DOHH2 (cell line): ENCODE results near the gene CLEC12A.
"Not testable (repeated sequence)": the region's sequence is repeated elsewhere in the genome, so short reads cannot be mapped to it uniquely, and the experiment has no call there.

Experiments used
- H3F3A ChIP-seq: fragments of 200-600 bp; sonication (generic), shearing (Covaris generic); 2 replicates; pipeline ENCODE4 v1.6.0; 2016; ENCODE audit warnings: antibody characterized with exemption, mild to moderate bottlenecking; ENCODE audit not compliant: control insufficient read depth, insufficient read depth
- H3K27ac ChIP-seq: fragments of 200-600 bp; sonication (generic); 2 replicates; pipeline ENCODE4 v1.5.1; 2014; ENCODE audit warnings: low read depth, mild to moderate bottlenecking, low read length, moderate library complexity
- H3K27me3 ChIP-seq: fragments of 200-600 bp; sonication (generic); 2 replicates; pipeline ENCODE4 v1.6.1; 2014; ENCODE audit warnings: mild to moderate bottlenecking, low read length, mixed read lengths; ENCODE audit not compliant: control insufficient read depth
- H3K36me3 ChIP-seq: fragments of 200-600 bp; sonication (generic); 2 replicates; pipeline ENCODE4 v1.6.1; 2014; ENCODE audit warnings: mild to moderate bottlenecking, low read length, moderate library complexity, mixed read lengths; ENCODE audit not compliant: control insufficient read depth
- H3K4me1 ChIP-seq: fragments of 200-600 bp; sonication (generic); 2 replicates; pipeline ENCODE4 v1.6.1; 2014; ENCODE audit warnings: mild to moderate bottlenecking, low read length, mixed read lengths; ENCODE audit not compliant: control insufficient read depth
- H3K4me2 ChIP-seq: fragments of 200-600 bp; sonication (generic); 2 replicates; pipeline ENCODE4 v1.6.0; 2014; ENCODE audit warnings: mild to moderate bottlenecking, low read length, moderate library complexity
- H3K4me3 ChIP-seq: fragments of 200-600 bp; sonication (generic); 2 replicates; pipeline ENCODE4 v1.5.1; 2014; ENCODE audit warnings: mild to moderate bottlenecking, low read length, mixed read lengths
- H3K79me2 ChIP-seq: fragments of 200-600 bp; sonication (generic); 2 replicates; pipeline ENCODE4 v1.6.1; 2014; ENCODE audit warnings: mild to moderate bottlenecking, low read length, mixed read lengths; ENCODE audit not compliant: control insufficient read depth
- H3K9me2 ChIP-seq: fragments of 200-600 bp; sonication (generic); replicated peaks from 2 replicates; pipeline ENCODE4 v1.6.1; 2014; ENCODE audit warnings: mild to moderate bottlenecking, low read length, mixed read lengths; ENCODE audit not compliant: control insufficient read depth
- H3K9me3 ChIP-seq: fragments of 200-600 bp; sonication (generic); 2 replicates; pipeline ENCODE4 v1.6.1; 2014; ENCODE audit warnings: antibody characterized with exemption, low read length, mixed read lengths; ENCODE audit not compliant: control insufficient read depth, insufficient read depth
- H4K20me1 ChIP-seq: fragments of 200-600 bp; sonication (generic); 2 replicates; pipeline ENCODE4 v1.6.0; 2014; ENCODE audit warnings: low read depth, mild to moderate bottlenecking, antibody characterized with exemption, low read length, moderate library complexity; ENCODE audit not compliant: control insufficient read depth, insufficient read depth
- CTCF ChIP-seq: fragments of 200-600 bp; sonication (generic); IDR thresholded peaks from one replicate; pipeline ENCODE4 v1.5.1; 2014; ENCODE audit warnings: antibody characterized with exemption, mild to moderate bottlenecking, low read depth, low read length; ENCODE audit not compliant: poor library complexity, severe bottlenecking
- EZH2phosphoT487 ChIP-seq: fragments of 200-600 bp; sonication (generic); IDR thresholded peaks from 2 replicates; pipeline ENCODE4 v1.6.1; 2017; ENCODE audit warnings: borderline replicate concordance, mild to moderate bottlenecking, antibody characterized with exemption, low read length, moderate library complexity, mixed read lengths

The CLEC12A gene

GRCh38 chr12:9969673-9970072 is 1.5 kb upstream of the CLEC12A start:
- Histone ChIP-seq H3F3A (no peaks in the 10 kb centered on the region), H3K4me2 (no peak overlapping the region), H3K27me3 (peaks cover 17% of the 10 kb centered on the region), H3K4me3 (no peak overlapping the region), H3K36me3 (no peaks in the 10 kb centered on the region), H3K79me2 (no peaks in the 10 kb centered on the region), H4K20me1 (no peaks in the 10 kb centered on the region), H3K9me2 (no peaks in the 10 kb centered on the region), H3K9me3 (no peaks in the 10 kb centered on the region), H3K4me1 (no peaks in the 10 kb centered on the region), H3K27ac (no peak overlapping the region)
- TF ChIP-seq CTCF (no peak), EZH2phosphoT487 (no peak)

GRCh38 chr12:9973949-9974348 is 2.7 kb downstream of the CLEC12A start:
- Histone ChIP-seq H3K27ac (no peak overlapping the region), H3K4me1 (no peaks in the 10 kb centered on the region), H3K4me2 (no peak overlapping the region), H3K9me3 (no peaks in the 10 kb centered on the region; the same call in 1 of the 2 replicates), H3K9me2 (no peaks in the 10 kb centered on the region), H4K20me1 (no peaks in the 10 kb centered on the region), H3K36me3 (no peaks in the 10 kb centered on the region), H3K4me3 (no peak overlapping the region), H3F3A (no peaks in the 10 kb centered on the region), H3K27me3 (peaks cover 17% of the 10 kb centered on the region), H3K79me2 (no peaks in the 10 kb centered on the region)
- TF ChIP-seq CTCF (no peak), EZH2phosphoT487 (no peak)

GRCh38 chr12:9974731-9975130 is 3.5 kb downstream of the CLEC12A start:
- not testable (repeated sequence) for H3K4me1 ChIP-seq, H4K20me1 ChIP-seq, H3K27ac ChIP-seq, H3K79me2 ChIP-seq, H3K4me3 ChIP-seq, H3K4me2 ChIP-seq, H3K36me3 ChIP-seq, H3K9me2 ChIP-seq, H3F3A ChIP-seq, H3K9me3 ChIP-seq
- H3K27me3 ChIP-seq = peaks cover 17% of the 10 kb centered on the region

- Histone ChIP-seq H3K27ac (no peak overlapping the region), H3K9me3 (no peaks in the 10 kb centered on the region; the same call in 1 of the 2 replicates), H3K4me1 (no peaks in the 10 kb centered on the region), H3K4me3 (no peak overlapping the region), H3F3A (no peaks in the 10 kb centered on the region), H3K9me2 (no peaks in the 10 kb centered on the region), H3K36me3 (no peaks in the 10 kb centered on the region), H3K27me3 (peaks cover 18% of the 10 kb centered on the region), H4K20me1 (no peaks in the 10 kb centered on the region), H3K4me2 (no peak overlapping the region), H3K79me2 (no peaks in the 10 kb centered on the region)
- TF ChIP-seq CTCF (no peak), EZH2phosphoT487 (no peak)
Measured at GRCh38 chr12:9975614-9976013, 4.4 kb downstream of the CLEC12A start.

GRCh38 chr12:9976626-9977025 is 5.4 kb downstream of the CLEC12A start:
- H3K4me3 ChIP-seq, H3K27me3 ChIP-seq, H3K4me2 ChIP-seq, H4K20me1 ChIP-seq, H3K27ac ChIP-seq, H3K36me3 ChIP-seq, H3F3A ChIP-seq, H3K9me2 ChIP-seq, H3K9me3 ChIP-seq, H3K4me1 ChIP-seq, H3K79me2 ChIP-seq: not testable (repeated sequence)
